IPS-11a (cell line): ENCODE measurements around the gene MOSPD2.

Experiments used
- H3K4me3 ChIP-seq: one replicate; pipeline ENCODE4 v1.5.1; 2013; ENCODE audit warnings: low read depth, low read length, control low read depth

MOSPD2 gene

DNA sequence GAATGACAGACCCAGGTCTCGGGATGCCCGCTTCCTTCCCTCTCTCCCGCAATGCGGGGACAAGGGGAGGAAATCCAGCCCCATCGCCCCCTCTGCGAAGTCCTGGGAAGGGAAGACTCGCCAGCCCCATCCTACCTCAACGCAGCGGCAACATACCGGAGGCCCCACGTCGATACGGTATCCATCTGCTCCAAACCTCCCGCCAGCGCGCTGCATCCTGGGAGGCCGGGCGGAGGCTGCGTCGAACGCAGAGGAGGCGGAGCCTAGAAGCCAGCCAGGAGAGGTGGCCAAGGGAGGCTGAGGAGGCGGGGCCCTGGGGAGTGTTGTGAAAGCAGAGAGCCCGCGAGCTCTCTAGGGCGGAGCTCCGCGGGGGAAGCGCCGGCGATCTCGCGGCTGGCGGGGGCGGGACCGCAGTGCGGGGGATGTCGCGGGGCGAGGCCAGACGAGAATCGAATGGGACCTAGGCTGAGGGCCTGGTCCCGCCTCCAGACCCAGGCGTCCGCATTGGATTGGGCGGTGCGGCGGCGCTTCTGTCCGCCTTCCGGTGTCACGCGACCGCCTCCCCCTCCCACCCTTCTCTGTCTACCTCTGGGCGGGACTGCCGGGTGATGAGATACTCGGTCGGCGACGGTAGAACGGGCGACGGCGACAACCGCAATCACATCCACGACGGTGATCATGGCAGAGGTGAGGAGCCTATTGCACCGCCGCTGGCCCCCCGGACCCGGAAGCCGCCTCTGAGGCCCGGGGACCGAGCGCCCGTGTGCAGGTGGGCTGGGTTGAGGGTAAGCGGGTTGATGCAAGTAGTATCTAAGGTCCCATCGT lies at the start of gene MOSPD2, which contains the start of gene FANCB:
MOSPD2 (plus strand) TSS at position 571 of the 825 bp plus-strand sequence; CDS start at position 679, 108 bp downstream.
FANCB (minus strand) TSS at position 219 of the 825 bp plus-strand sequence. CDS start 7,559 bp downstream, outside the sequence.
- peak within 1 kb of the TSS; percentile 78 for H3K4me3 ChIP-seq

DNA sequence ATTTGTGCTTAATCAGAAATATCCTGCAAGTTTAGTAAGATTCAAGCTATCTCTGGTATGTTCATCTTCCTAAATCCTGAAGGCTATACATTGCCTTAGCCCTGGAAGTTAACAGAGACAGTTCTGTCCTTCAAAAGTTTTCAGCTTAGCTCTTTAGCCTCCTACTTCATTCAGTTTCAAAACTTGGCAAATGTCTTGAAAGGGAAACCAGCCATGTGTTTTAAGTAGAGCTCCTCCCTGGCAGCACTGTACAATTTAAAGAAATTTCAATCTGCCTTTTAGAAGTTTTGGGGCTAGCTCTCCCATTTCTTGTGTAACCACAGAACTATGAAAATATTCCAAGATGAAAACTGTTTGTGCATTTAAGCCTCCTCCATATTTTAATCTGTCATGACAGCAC lies 47.4 kb upstream of the MOSPD2 start:
- H3K4me3 ChIP-seq, result no peak overlapping the region

DNA sequence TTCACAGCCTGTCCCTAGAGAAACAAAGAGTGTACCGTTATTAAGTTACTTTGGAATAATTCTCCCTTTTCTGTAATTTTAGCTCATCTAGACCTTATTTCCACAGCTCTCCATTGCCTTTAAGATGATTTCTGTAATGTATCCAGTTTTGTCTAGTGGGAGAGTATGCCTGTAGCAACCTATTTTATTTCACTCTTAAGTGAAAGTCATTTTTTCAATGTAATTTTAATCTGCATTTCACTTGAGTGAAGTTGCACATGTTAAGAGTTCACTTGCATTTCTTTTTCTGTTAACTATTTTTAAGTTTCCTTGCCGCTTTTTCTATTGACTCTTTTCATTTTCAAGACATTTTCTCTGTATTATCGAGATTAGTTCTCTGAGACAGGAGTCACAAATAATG lies 46.9 kb upstream of the MOSPD2 start:
- no peak overlapping the region for H3K4me3 ChIP-seq

DNA sequence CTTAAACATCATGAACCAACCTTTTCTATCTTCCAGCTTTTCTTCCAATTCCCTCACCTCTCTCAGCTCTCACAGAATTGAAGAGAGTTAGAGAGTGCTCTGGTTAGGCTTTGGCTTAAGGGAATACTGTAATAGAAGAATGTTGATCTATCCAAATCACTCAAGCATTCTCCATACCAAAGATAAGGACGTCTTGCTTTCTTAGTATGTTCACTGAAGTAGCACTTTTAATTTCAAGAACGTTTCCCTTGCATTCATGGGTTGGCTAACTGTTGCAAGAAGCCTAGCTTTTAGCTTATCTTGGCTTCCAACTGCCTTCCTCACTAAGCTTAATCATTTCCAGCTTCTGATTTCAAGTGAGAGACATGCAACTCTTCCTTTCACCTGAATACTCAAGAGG lies 43.6 kb upstream of the MOSPD2 start:
- H3K4me3 ChIP-seq, result no peak overlapping the region

DNA sequence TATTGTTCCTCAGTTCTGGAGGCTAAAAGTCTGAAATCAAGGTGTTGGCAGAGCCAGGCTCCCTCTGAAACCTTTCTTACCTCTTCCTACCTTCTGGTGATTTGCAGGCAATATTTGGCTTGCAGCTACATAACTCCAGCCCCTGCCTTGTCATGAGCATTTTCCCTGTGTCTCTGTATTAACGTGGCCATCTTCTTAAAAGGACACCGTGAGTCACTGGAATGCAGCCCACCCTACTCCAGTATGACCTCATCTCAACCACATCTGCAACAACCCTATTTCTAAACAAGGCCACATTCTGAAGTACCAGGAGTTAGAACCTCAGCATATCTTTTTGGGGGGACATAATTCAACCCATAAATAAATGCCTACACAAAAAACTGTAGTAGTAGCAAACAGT lies 41.1 kb upstream of the MOSPD2 start:
- no peak overlapping the region for H3K4me3 ChIP-seq

DNA sequence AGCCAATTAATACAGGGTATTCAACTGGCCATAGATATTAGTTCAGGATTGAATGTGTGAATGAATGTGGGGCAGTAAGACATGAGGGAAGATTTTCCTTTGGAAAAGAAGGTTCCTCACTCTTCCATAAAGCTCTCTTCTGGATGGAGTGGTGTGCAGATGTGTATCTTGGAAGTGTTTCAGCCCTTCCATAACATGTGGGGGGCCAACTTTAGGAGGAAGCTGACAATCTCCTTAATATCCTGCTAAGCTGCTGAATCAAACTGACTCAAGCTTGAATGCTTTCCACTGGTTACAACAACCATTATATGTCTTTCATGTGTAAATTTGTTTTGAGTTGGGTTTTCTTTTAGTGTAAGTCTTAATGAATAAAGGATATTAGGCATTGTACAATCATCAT lies 40.6 kb upstream of the MOSPD2 start:
- H3K4me3 ChIP-seq, result no peak overlapping the region

DNA sequence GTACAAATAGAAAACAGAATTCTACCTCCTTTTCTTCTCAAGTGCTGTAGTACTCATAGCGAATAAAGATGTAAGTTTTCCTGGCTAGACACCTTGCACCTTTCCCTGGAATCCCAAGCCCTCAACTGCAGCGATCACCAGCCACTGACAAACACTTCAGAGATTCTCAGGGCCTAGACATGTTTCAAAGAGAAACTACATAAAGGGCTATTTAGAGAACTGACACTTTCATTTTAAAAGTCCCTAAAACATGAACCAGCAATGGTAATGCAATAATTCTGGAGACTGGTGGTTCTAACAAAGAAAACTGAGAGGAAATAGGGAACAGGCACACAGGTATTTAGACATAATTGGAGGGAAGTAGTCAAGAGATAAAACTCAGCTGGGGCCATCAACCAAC lies 36.1 kb upstream of the MOSPD2 start:
- no peak overlapping the region for H3K4me3 ChIP-seq

DNA sequence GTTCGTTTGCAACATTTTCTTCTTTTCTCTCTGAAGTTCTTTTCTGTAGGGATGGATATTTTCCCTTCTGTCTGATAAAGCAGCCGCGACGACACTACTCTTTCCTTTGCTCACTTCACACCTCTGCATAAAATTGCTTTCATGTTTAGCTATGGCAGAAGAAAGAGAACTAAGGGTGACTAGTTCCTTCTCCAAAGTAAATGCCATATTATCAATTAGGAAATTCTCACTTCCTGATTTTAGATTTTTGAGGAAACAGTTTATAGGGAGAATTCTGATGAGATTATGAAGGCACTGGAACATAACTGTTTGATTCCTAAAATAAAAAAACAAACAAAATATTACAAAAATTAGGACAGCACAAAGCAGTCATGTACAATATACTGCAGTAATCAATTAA lies 29.6 kb upstream of the MOSPD2 start:
- no peak overlapping the region for H3K4me3 ChIP-seq

DNA sequence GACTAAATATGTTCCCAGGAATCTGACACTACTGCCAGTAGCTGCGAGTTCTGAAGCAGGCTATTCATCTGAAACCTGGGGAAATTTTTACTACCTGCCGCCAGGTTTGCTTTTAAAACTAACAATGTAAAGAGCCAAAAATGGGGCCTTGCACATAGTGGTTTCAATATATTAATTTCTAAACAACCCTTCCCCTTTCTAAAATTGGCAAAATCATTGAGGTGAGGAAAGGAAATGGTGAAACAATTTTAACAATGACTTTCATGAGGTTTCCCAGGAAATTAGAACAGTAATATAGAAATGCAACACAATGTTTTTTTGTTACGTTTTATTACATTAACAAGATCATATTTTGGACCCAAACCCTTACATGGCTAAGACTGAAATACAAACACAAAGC lies 21.7 kb upstream of the MOSPD2 start:
- H3K4me3 ChIP-seq, result no peak overlapping the region

DNA sequence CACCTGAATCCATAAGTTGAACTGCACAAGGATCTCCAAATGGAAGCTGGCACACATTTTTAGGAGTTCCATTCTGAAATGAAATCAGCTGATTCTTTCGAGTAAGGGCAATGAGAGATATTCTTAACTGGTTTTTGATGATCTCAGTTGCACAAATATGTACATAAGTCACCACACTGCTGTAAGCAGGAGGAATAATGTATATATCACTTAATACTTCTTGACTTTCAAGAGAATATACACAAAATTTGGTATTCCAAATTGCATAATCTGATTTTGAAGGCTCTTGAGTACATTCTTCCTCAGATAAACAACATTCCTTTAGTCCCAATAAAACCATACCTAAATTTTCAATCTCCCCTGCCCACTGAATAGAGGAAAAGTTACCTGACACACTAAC lies 8.6 kb upstream of the MOSPD2 start:
- no peak overlapping the region for H3K4me3 ChIP-seq

DNA sequence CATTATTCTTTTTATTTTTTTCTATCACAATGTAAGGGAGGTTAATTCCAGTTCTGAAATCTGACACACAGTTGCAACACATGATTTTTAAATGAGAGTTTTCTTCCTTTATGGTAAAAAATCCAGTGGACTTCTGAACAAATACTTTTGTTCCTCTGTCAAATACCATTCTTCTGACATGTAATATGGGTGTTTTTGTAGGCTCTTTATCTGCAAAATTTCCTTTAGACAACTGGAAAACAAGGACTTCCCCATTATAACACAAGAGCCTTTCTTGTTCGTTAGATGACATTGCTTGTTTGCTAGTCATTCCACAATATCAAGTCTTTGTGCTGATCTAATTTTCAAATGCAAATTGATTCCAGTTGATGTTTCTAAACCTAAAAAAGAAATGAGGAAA lies 8.0 kb upstream of the MOSPD2 start:
- H3K4me3 ChIP-seq, result no peak overlapping the region

DNA sequence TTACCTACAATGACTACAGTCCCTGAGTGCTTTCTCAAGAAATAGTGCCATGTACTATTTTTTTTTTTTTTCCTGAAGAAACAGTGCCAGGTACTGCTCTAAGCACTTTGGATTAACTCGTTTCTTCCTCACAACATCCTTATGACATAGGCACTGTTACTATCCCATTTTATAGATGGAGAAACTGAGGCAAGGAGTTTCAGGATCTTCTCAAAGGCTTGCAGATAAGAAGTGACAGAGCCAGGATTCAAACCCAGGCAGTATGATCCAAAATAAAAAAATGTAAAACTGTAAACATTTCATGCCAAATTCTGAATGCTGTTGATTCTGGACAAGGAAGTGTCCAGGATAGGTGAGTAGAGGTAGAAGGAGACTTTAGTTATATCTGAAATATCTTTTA lies 1.5 kb upstream of the MOSPD2 start:
- H3K4me3 ChIP-seq, result peak overlapping the region; percentile 13

DNA sequence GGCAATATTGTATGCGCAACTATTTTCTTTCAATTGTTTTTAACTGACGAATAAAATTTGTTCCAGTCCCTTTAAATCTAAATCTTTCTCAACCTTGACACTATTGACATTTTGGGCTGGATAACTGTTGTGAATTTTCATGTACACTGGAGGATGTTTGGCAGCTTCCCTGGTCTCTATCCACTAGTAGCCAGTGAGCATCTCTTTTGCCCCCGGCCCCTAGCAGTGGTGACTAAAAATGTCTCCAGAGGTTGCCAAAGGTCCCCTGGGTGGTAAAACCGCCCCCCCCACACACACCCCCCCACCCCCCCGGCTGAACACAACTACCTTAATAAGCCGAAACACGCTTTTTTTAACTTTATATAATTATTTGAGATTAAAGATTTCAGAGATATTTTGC lies 866 bp upstream of the MOSPD2 start:
- peak overlapping the region; percentile 51 for H3K4me3 ChIP-seq

DNA sequence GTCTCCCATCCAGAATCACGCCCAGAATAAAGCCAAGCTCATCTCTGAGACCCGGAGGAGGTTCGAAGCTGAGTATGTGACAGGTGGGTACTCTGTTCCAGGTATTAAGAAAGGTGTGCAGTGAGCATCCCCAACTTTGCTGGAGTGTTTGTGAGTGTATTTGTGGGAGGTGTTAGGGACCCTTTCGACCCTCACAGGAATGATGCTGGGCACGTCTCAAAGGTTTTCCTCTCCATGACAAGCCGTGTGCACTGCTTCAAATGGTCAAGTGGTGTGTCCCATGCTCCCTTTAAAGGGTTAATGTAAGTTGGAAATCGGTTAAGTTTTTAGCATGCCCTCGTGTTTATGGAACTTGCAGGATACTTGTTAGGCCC lies 442 bp downstream of the MOSPD2 start:
- H3K4me3 ChIP-seq, result peak overlapping the region; percentile 78

DNA sequence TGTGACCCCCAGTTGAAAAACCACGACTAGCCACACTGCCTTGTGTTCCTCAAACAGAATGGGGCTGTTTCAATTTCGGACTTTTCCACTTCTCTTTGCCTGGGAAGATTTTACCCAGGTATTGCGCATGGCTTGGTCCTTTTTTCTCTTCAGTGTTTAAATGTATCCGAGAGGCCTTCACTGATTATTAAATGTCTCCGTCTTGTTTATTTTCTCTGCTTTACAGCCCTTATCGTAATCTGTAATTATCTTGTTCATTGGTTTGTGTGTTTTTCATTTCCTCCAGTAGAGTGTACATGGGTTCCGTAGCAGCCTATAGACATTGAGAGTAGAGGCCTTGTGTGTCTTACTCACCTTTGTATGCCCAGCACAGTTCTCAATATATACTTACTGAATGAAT lies 2.4 kb downstream of the MOSPD2 start:
- no peak overlapping the region for H3K4me3 ChIP-seq

DNA sequence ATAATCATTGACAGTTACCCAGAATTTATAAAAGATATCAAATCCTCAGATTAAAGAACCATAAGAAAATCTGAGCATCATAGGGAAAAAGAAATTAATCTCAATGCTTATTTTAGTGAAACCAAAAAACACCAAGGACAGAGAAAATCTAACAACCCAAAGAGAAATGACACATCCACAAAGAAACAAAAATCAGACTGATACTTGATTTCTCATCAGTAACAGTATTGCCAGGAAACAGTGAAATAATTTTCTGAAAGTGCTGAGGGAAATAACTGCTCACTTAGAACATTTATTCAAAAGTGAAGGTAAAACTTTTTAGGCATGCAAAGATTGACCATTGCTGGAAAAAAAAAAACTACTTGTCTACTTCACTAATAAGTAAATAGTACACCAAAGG lies 10.6 kb downstream of the MOSPD2 start:
- H3K4me3 ChIP-seq, result no peak overlapping the region

DNA sequence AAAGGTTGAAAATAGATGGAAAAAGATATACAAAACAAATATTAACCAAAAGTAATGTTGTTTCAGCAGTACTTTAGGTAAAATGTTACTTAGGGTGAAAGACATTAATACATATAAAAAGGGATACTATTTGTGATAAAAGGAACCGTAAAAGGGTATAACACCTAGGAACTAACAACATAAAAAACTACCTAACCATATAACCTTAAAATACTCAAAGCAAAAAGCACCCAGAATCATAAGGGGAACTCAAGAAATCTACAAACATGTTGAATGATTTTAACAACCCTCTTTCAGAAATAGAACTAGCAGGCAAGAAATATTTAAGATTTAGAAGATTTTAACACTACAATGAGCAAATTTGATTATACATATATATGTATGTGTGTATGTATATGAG lies 11.5 kb downstream of the MOSPD2 start:
- H3K4me3 ChIP-seq, result no peak overlapping the region

DNA sequence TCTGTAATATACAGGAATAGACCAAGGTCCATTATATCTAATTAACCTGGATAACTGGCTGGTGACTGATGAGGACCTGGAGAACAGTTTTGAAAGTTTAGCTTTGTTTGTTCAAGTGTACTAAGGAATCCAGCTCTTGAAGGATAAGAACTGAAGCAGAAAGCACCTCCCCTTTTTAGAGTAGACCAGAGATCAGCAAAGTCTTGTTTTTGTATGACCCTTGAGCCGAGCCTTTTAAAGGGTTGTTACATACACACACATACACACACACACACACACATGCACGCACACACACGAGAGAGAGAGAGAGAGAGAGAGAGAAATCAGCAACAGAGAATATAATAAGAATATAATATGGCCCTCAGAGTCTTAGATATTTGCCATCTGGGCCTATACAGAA lies 13.0 kb downstream of the MOSPD2 start:
- no peak overlapping the region for H3K4me3 ChIP-seq

DNA sequence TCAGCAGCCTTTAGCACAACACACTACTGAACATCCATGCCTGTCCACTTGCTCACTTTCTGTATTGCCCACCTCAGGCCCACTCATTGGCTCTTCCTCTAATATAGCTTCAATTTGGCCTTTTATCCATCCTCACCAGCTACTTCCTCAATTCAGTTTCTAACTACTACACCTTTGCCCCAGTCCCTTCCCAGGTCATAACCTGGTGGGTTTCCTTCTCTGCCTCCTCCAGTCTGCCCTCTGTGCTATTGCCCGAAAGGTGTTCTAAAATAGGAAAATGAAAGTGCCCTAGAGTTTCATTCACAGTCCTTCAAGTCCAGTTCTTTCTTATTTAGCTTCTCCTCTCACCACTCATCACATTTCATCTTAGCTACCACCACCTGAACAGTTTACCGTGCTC lies 23.1 kb downstream of the MOSPD2 start:
- H3K4me3 ChIP-seq, result no peak overlapping the region

DNA sequence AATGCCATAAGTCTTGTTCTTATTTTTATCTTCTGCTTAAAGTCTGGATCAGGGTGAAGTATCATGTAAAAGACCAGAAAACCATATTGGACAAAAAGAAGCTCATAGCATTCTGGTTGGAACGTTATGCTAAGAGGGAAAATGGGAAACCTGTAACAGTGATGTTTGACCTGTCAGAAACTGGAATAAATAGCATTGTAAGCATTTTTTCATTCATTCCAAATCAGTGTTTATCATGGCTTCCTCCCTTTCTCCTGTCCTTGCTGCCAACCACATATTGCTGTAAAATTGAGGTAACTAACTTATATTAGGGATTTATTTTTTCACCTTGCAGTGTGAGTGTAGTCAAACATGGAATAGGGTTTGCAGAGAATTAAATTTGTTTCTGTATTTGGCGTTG lies 23.8 kb downstream of the MOSPD2 start:
- H3K4me3 ChIP-seq, result no peak overlapping the region

DNA sequence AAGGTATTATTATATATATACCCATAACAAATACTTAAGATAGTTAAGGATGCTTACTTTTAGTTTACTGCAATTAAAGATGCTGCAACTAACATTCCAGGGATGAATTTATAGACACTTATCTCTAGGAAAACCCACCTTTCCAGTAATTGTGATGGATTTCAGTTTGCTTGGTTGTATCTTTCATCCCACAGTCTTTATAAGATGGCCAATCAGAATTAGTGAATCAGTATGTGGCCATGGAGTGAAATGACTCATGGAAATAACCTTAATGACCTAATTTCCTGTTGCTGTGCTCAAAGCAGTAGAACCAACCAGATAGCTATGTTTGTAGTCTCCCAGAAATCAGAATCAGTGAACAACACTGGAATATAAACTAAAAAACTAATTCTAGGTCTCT lies 26.4 kb downstream of the MOSPD2 start:
- no peak overlapping the region for H3K4me3 ChIP-seq

DNA sequence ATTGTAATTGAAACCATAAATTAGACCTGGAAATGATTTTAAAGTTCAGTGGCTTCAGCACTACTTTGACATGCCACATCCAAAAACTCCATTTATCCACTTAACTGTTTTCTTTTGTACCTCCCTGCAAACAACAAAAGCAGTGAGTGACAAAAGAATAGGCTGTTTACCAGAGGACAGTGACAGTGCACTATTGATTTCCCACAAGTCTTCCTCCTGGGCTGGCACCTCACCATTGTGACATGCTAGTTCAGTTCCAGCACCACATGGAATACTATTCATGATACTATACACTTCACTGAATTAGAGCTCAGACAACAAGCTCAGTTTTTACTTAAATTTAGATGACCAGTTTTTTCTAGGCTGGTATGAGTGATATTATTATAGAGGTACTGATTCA lies 29.3 kb downstream of the MOSPD2 start:
- H3K4me3 ChIP-seq, result no peak overlapping the region

DNA sequence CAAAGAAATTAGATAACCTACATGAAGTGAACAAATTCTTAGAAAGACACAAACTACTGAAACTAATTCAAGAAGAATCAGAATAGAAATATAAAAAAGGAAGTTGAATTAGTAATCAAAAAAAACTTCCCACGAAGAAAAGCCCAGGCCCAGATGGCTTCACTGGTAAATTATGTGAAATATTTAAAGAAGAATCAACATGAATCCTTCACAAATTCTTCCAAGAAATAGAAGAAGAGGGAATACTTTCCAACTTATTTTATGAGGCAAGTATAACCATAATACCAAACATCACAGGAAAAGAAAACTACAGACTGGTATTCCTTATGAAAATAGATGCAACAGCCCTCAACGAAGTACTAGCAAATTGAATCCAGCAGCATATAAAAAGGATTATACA lies 30.7 kb downstream of the MOSPD2 start:
- H3K4me3 ChIP-seq, result no peak overlapping the region
